Spleen (tissue), 7 donors: ENCODE results near the gene HIRIP3.
A peak's percentile ranks its signal among the peaks of the same experiment; 100 is the strongest.

Experiments
- CTCF ChIP-seq, 11 experiments: fragments of 200-600 bp in 7 of 11; fragments of 450-650 bp in 4 of 11; sonication (generic) in 4 of 11; IDR thresholded peaks in 8 of 11; conservative IDR thresholded peaks in 3 of 11; 1 replicate in 7 of 11; 2 replicates in 4 of 11; pipeline versions ENCODE4 v1.4.0 to v1.8.0; 2016 to 2021; ENCODE audit warnings: antibody characterized with exemption in 11 of 11, inconsistent platforms in 4 of 11, mild to moderate bottlenecking in 1 of 11
- POLR2A ChIP-seq, 3 donors: fragments of 450-650 bp; IDR thresholded peaks; one replicate each; pipeline ENCODE4 v1.5.1; 2017; ENCODE audit warnings: antibody characterized with exemption in 3 of 3, mild to moderate bottlenecking in 1 of 3
- POLR2AphosphoS5 ChIP-seq, 3 donors: sonication (generic); formaldehyde crosslinking; IDR thresholded peaks; one replicate each; pipeline ENCODE4 v1.5.1; 2017; ENCODE audit warnings: antibody characterized with exemption in 3 of 3
- donor health status: DM: no; HTN: no; CAD: no; lungs with moderate emphysema.
- donor health status: DM: no; HTN: no; CAD: no.
- donor health status: DM: no; HTN: no; CAD: no.

GRCh38 chr16:29986231-29986630 is 9.2 kb downstream of the HIRIP3 start:
- no peak for TF ChIP-seq CTCF (IDR thresholded peaks at IDR 0.05 in 8 of 11, conservative IDR thresholded peaks at IDR 0.05 in 3 of 11)
- TF ChIP-seq POLR2AphosphoS5 (IDR thresholded peaks at IDR 0.05) = peak in 2 of 3 donors; percentile 9 to 31
- TF ChIP-seq POLR2A (IDR thresholded peaks at IDR 0.05) = no peak
